ENCODE results near the gene LTF. TPM values are rescaled to one million over a fixed set of nuclear protein-coding genes. Genes with fewer than 3 reads are reported as not detected.
"Not testable (repeated sequence)": the region's sequence is repeated elsewhere in the genome, so short reads cannot be mapped to it uniquely, and the experiment has no call there.

The LTF gene
- total RNA-seq, 6 experiments from 2014 or later = 0.19 to 3.6 (median 2.0) TPM

GRCh38 chr3:46435081-46435726, 29.5 kb downstream of the LTF start:
- DNase-seq = no peak
- intact Hi-C loops (cut with DNase I) = no loop called here
- no peak overlapping the region for H3K4me3 ChIP-seq
- no peaks in the 10 kb centered on the region for H3K27me3 ChIP-seq
- H3K9me3 ChIP-seq = no peaks in the 10 kb centered on the region
- no peak for TF ChIP-seq POLR2A (IDR thresholded peaks at IDR 0.05)
- TF ChIP-seq CTCF (IDR thresholded peaks at IDR 0.05) = no peak
- no peaks in the 10 kb centered on the region for H3K36me3 ChIP-seq
- no peaks in the 10 kb centered on the region for H3K4me1 ChIP-seq
- 77% methylated on average over 2 of the region's 3 CpGs for WGBS (ENCODE audit: insufficient coverage, low coverage, low lambda C conversion rate, missing lambda C conversion rate)
- ATAC-seq = no peak
- H3K27ac ChIP-seq = no peak overlapping the region

GRCh38 chr3:46433841-46434240, 30.9 kb downstream of the LTF start:
- Histone ChIP-seq H3K9me3 (no peaks in the 10 kb centered on the region), H3K27ac (no peak overlapping the region), H3K4me1 (no peaks in the 10 kb centered on the region), H3K36me3 (no peaks in the 10 kb centered on the region), H3K27me3 (no peaks in the 10 kb centered on the region), H3K4me3 (no peak overlapping the region)
- ATAC-seq (no peak), DNase-seq (no peak)
- TF ChIP-seq POLR2A (IDR thresholded peaks at IDR 0.05) (no peak), CTCF (IDR thresholded peaks at IDR 0.05) (no peak)
- intact Hi-C loops (cut with DNase I) = no loop called here
- 83% methylated on average over 1 of the region's 1 CpG for WGBS (ENCODE audit: insufficient coverage, low coverage, low lambda C conversion rate, missing lambda C conversion rate)

GRCh38 chr3:46433118-46433517, 31.6 kb downstream of the LTF start:
- H3K36me3 ChIP-seq; DNase-seq; H3K27ac ChIP-seq; H3K4me1 ChIP-seq; H3K9me3 ChIP-seq; intact Hi-C loops (cut with DNase I); ATAC-seq; H3K27me3 ChIP-seq; H3K4me3 ChIP-seq: not testable (repeated sequence)
- WGBS (ENCODE audit: insufficient coverage, low coverage, low lambda C conversion rate, missing lambda C conversion rate) = 42% methylated on average over 3 of the region's 4 CpGs

GRCh38 chr3:46431905-46432304, 32.8 kb downstream of the LTF start:
- 84% methylated on average over 3 of the region's 5 CpGs for WGBS (ENCODE audit: insufficient coverage, low coverage, low lambda C conversion rate, missing lambda C conversion rate)
- H3K4me1 ChIP-seq; H3K36me3 ChIP-seq; H3K4me3 ChIP-seq; DNase-seq; H3K27ac ChIP-seq; ATAC-seq; intact Hi-C loops (cut with DNase I); H3K9me3 ChIP-seq; H3K27me3 ChIP-seq: not testable (repeated sequence)

GRCh38 chr3:46430879-46431278, 33.8 kb downstream of the LTF start:
- intact Hi-C loops (cut with DNase I); H3K36me3 ChIP-seq; H3K9me3 ChIP-seq; H3K27ac ChIP-seq; ATAC-seq; H3K4me3 ChIP-seq; DNase-seq; H3K27me3 ChIP-seq; H3K4me1 ChIP-seq: not testable (repeated sequence)
- WGBS (ENCODE audit: insufficient coverage, low coverage, low lambda C conversion rate, missing lambda C conversion rate) = no CpG with 5 or more reads among the region's 1 CpG

GRCh38 chr3:46429671-46430070, 35.0 kb downstream of the LTF start:
- no peak overlapping the region for H3K4me3 ChIP-seq
- peaks cover 0 to 6% (median 0%) of the 10 kb centered on the region in 4 donors for H3K4me1 ChIP-seq
- TF ChIP-seq POLR2A (IDR thresholded peaks at IDR 0.05) (no peak), CTCF (IDR thresholded peaks at IDR 0.05) (no peak)
- DNase-seq = no peak
- intact Hi-C loops (cut with DNase I) = no loop called here
- H3K9me3 ChIP-seq = no peaks in the 10 kb centered on the region
- no peak overlapping the region for H3K27ac ChIP-seq
- no peaks in the 10 kb centered on the region for H3K27me3 ChIP-seq
- ATAC-seq = no peak
- no peaks in the 10 kb centered on the region for H3K36me3 ChIP-seq
- WGBS (ENCODE audit: insufficient coverage, low coverage, low lambda C conversion rate, missing lambda C conversion rate) = 93% methylated on average over 5 of the region's 5 CpGs

All from right lobe of liver (tissue), 6 donors.